Heart left ventricle (tissue), 16 donors: ENCODE measurements around the gene WDR33. TPM values are rescaled to one million over a fixed set of nuclear protein-coding genes. Genes with fewer than 3 reads are reported as not detected.
"Not testable (repeated sequence)": the region's sequence is repeated elsewhere in the genome, so short reads cannot be mapped to it uniquely, and the experiment has no call there.

ENCODE experiments used
- ATAC-seq, 4 donors: fragments of 200-7000 bp; cut with Tn5 transposase; one replicate each; pipeline ENCODE4 v1.9.1; 2020 to 2022; ENCODE audit warnings: moderate library complexity in 4 of 4, mild to moderate bottlenecking in 3 of 4, moderate number of reproducible peaks in 1 of 4
- DNase-seq, 5 donors: peaks; one replicate each; pipeline ENCODE4 v3.0.0-alpha.2; 2020
- H3K27ac ChIP-seq, 12 donors: fragments of 200-600 bp; sonication (generic) in 4 of 12; one replicate each; pipeline versions ENCODE4 v1.5.0 to v1.8.0; 2016 to 2022; ENCODE audit warnings: mild to moderate bottlenecking in 2 of 12
- H3K27me3 ChIP-seq, 9 donors: fragments of 200-600 bp; sonication (generic) in 2 of 9; one replicate each; pipeline versions ENCODE4 v1.5.1 to v1.8.0; 2016 to 2022; ENCODE audit warnings: mild to moderate bottlenecking in 3 of 9
- H3K36me3 ChIP-seq, 9 donors: fragments of 200-600 bp; sonication (generic) in 2 of 9; one replicate each; pipeline versions ENCODE4 v1.5.0 to v1.8.0; 2018 to 2022; ENCODE audit warnings: mild to moderate bottlenecking in 2 of 9
- H3K4me1 ChIP-seq, 12 donors: fragments of 200-600 bp; sonication (generic) in 4 of 12; one replicate each; pipeline versions ENCODE4 v1.5.0 to v1.8.0; 2016 to 2022; ENCODE audit warnings: mild to moderate bottlenecking in 3 of 12
- H3K4me3 ChIP-seq, 12 donors: fragments of 200-600 bp; sonication (generic) in 4 of 12; one replicate each; pipeline versions ENCODE4 v1.5.0 to v1.8.0; 2017 to 2022; ENCODE audit warnings: mild to moderate bottlenecking in 9 of 12, moderate library complexity in 4 of 12
- H3K9me3 ChIP-seq, 12 donors: fragments of 200-600 bp; sonication (generic) in 4 of 12; one replicate each; pipeline versions ENCODE4 v1.5.0 to v1.8.0; 2016 to 2022; ENCODE audit warnings: mild to moderate bottlenecking in 1 of 12
- POLR2A ChIP-seq, 2 donors: fragments of 450-650 bp; IDR thresholded peaks; one replicate each; pipeline ENCODE4 v1.6.1; 2017; ENCODE audit warnings: antibody characterized with exemption in 2 of 2, mild to moderate bottlenecking in 2 of 2, moderate library complexity in 2 of 2
- WGBS, 4 donors: extraction: QIAGEN DNeasy Blood & Tissue Kit in 2 of 4; methylation state at CpG; one replicate each; pipeline versions ENCODE4 v1.1.5 to v1.1.7; 2013 to 2018; 5-methylcytosine and 5-hydroxymethylcytosine counted together
- intact Hi-C, 10 donors: fragments of 100-400 bp; cut with DNase I; formaldehyde crosslinking; loops; one replicate each; pipeline versions ENCODE4 v1.11.1 to v1.14.2; 2022
- polyA plus RNA-seq, 2 donors: library from polyadenylated mRNA; stranded (reverse); fragments of 200-250 nt; gene quantifications; one replicate each; pipeline ENCODE4 v1.2.3, GENCODE V29; 2013
- total RNA-seq, 9 donors: library from RNA; depleted of rRNA in 2 of 9; stranded (reverse); fragments of >200 nt in 2 of 9; fragmentation: NEBNext Ultra II Directional in 3 of 9; extraction: Animal tissue kit (Norgen Biotek cat#: 25700) in 3 of 9; gene quantifications; one replicate each; pipeline versions ENCODE4 v1.1.0 to v1.2.4, GENCODE V29; 2016 to 2023
- TF ChIP-seq, protein P1 (sequence below), 12 donors: fragments of 200-600 bp; sonication (generic) in 4 of 12; IDR thresholded peaks; one replicate each; pipeline versions ENCODE4 v1.5.0 to v1.8.0; 2018 to 2022; ENCODE audit warnings: antibody characterized with exemption in 12 of 12, mild to moderate bottlenecking in 5 of 12
- donor health status: ischemic (EF 13 %, LVEDD 7.1; RV severe dilation, severe dysfunction).
- donor health status: healthy with polysubstance abuse.
- donor health status: DM: no; HTN: yes; CAD: no.
- donor health status: DM: no; HTN: no; CAD: no.
- donor health status: ischemic (EF 25% LVEDD 6.9; RV normal size, moderate dysfunction).
- donor health status: ischemic (EF 25% LVEDD 5.7; RV mildly dilated, moderate dysfunction).
- donor health status: healthy.
- donor health status: DM: yes; HTN: yes; CAD: no.
- donor health status: ischemic (EF 35%, LVEDD 5.7; RV mildly dilated, moderate dysfunction).
- donor health status: nonischemic (EF 11% LVEDD 7.7; RV severe dilation, severe dysfunction).
- donor health status: DM: yes; HTN: yes; CAD: no.
- donor health status: PGD.
- donor health status: ischemic (EF 29% LVEDD 5.4; RV normal size, mild dysfunction).
- donor health status: nonischemic (EF 23%, LVEDD 6.1; RV moderate dilation, normal function).

The WDR33 gene
- total and polyA plus RNA-seq, 11 donors = 15.4 to 49.9 (median 41.1) TPM

DNA sequence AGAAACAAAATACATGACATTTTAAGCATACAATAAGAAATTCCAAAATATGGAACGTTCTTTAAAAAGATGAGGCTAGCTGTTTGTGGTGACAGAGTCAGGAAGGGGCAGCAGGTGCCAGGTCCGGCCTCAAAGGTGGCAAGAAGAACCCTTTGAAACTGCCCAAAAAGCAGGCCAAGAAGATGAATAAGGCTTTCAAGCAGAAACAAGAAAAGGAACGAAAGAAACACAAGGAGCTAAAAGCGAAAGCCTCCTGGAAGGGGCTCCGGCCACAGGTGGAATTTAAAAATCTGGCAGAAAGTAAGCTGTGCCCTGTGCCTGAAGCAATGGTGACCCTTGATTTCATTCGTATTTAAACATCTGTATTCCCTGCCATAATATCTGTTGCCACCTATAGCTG lies 5.5 kb downstream of the WDR33 start:
- Histone ChIP-seq H3K4me1 (peaks cover 0 to 58% (median 49%) of the 10 kb centered on the region in 12 donors), H3K27ac (no peak overlapping the region), H3K27me3 (no peaks in the 10 kb centered on the region), H3K36me3 (peaks cover 0 to 4% (median 0%) of the 10 kb centered on the region in 9 donors), H3K9me3 (no peaks in the 10 kb centered on the region), H3K4me3 (no peak overlapping the region)
- ATAC-seq = no peak
- no peak for DNase-seq
- intact Hi-C loops = loop anchor here in 1 of 10 donors (10.0 kb wide), 1 partner anchor 211 kb away; no protein-coding TSS in a partner anchor
- TF ChIP-seq, protein P1, sequence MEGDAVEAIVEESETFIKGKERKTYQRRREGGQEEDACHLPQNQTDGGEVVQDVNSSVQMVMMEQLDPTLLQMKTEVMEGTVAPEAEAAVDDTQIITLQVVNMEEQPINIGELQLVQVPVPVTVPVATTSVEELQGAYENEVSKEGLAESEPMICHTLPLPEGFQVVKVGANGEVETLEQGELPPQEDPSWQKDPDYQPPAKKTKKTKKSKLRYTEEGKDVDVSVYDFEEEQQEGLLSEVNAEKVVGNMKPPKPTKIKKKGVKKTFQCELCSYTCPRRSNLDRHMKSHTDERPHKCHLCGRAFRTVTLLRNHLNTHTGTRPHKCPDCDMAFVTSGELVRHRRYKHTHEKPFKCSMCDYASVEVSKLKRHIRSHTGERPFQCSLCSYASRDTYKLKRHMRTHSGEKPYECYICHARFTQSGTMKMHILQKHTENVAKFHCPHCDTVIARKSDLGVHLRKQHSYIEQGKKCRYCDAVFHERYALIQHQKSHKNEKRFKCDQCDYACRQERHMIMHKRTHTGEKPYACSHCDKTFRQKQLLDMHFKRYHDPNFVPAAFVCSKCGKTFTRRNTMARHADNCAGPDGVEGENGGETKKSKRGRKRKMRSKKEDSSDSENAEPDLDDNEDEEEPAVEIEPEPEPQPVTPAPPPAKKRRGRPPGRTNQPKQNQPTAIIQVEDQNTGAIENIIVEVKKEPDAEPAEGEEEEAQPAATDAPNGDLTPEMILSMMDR (IDR thresholded peaks at IDR 0.05) = no peak
- no peak for TF ChIP-seq POLR2A (IDR thresholded peaks at IDR 0.05)
- WGBS, 4 donors = 72 to 84% (median 80%) methylated on average over 6 of the region's 6 CpGs

DNA sequence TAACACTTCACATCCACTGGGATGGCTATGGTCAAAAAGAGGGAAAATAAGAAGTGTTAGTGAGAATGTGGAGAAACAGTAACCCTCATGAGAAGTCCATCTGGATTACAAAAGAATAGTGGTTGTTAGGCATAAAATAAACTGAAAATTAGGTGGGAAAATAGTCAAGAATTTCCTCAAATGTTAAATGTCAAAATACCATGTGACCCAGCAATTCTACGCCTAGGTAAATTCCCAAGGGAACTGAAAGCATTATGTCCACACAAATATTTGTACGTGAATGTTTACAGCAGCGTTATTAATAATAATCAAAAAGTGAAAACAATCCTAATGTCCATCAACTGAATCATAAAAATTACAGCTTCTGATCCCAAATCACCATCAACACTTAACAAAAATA lies 11.0 kb downstream of the WDR33 start:
- H3K36me3 ChIP-seq = peaks cover 0 to 10% (median 0%) of the 10 kb centered on the region in 9 donors
- intact Hi-C loops = loop anchor here in 1 of 10 donors (10.0 kb wide), 1 partner anchor 205 kb away; no protein-coding TSS in a partner anchor
- no peaks in the 10 kb centered on the region for H3K9me3 ChIP-seq
- TF ChIP-seq POLR2A (IDR thresholded peaks at IDR 0.05) = no peak
- TF ChIP-seq, protein P1 (IDR thresholded peaks at IDR 0.05) = no peak
- no peak overlapping the region for H3K4me3 ChIP-seq
- H3K4me1 ChIP-seq = peaks cover 0 to 57% (median 18%) of the 10 kb centered on the region in 12 donors
- no peak for ATAC-seq
- H3K27me3 ChIP-seq = no peaks in the 10 kb centered on the region
- H3K27ac ChIP-seq = no peak overlapping the region
- DNase-seq = no peak
- WGBS, 4 donors = 76 to 93% (median 89%) methylated on average over 3 of the region's 3 CpGs

DNA sequence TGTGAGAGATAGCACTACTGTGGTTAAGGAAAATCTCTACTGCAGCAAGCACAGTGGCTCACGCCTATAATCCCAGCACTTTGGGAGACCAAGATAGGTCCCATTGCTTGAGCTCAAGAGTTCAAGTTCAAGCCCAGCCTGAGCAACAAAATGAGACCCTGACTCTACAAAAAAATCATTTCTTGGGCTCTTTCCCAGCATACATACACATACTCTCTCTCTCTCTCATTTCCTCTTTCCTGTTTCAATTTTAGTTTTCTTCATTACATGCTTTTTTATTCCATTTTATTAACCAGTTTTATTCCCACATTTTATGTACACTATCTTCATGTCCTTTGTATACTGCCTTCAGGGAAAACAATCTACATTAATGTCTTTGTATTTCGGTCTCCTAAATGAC lies 14.6 kb downstream of the WDR33 start:
- Histone ChIP-seq H3K27me3 (no peaks in the 10 kb centered on the region), H3K27ac (no peak overlapping the region), H3K9me3 (no peaks in the 10 kb centered on the region), H3K4me1 (peaks cover 0 to 60% (median 12%) of the 10 kb centered on the region in 12 donors), H3K4me3 (no peak overlapping the region), H3K36me3 (peaks cover 0 to 10% (median 0%) of the 10 kb centered on the region in 9 donors)
- intact Hi-C loops = no loop called here
- no peak for TF ChIP-seq POLR2A (IDR thresholded peaks at IDR 0.05)
- TF ChIP-seq, protein P1 (IDR thresholded peaks at IDR 0.05) = no peak
- 77 to 97% (median 88%) methylated on average over 2 of the region's 2 CpGs for WGBS, 4 donors
- ATAC-seq (no peak), DNase-seq (no peak)

DNA sequence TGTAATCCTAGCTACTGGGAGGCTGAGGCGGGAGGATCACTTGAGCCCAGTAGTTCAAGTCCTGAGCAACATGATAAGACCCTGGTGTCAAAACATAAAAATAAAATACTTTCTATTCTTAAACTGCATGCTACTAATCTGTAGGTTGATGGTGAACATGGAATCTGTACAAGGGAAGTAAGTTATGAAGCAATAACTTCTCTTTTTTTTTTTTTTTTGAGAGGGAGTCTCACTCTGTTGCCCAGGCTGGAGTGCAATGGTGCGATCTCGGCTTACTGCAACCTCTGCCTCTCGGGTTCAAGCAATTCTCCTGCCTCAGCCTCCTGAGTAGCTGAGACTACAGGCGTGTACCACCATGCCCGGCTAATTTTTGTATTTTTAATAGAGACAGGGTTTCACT lies 16.1 kb downstream of the WDR33 start:
- WGBS, 4 donors = 86 to 94% (median 91%) methylated on average over 6 of the region's 6 CpGs

DNA sequence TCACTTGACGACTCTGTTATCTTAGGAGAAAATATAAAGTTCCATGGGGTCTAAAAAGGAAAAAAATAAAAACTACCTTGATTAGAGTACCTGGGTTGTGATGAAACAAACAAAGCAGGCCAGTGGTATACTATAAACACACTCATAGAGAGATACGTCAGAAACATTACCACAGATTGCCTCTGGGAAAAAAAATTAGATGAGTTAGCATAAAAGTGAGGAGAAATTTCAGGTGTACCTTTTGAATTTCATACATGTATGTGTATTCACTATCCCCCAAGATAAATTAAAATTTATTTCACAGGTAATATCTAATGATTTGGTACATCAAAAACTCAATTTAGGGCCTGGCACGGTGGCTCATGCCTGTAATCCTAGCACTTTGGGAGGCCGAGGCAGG lies 18.2 kb downstream of the WDR33 start:
- H3K4me1 ChIP-seq = peaks cover 0 to 39% (median 9%) of the 10 kb centered on the region in 12 donors
- H3K4me3 ChIP-seq = no peak overlapping the region
- no peak overlapping the region for H3K27ac ChIP-seq
- H3K9me3 ChIP-seq = no peaks in the 10 kb centered on the region
- WGBS, 4 donors = 86 to 89% (median 87%) methylated on average over 4 of the region's 4 CpGs
- TF ChIP-seq, protein P1 (IDR thresholded peaks at IDR 0.05) = no peak
- TF ChIP-seq POLR2A (IDR thresholded peaks at IDR 0.05) = no peak
- intact Hi-C loops = no loop called here
- H3K36me3 ChIP-seq = no peaks in the 10 kb centered on the region
- H3K27me3 ChIP-seq = no peaks in the 10 kb centered on the region
- ATAC-seq = no peak
- no peak for DNase-seq

More for the DNA sequence above, 16.1 kb downstream of the WDR33 start:
- H3K27ac ChIP-seq, DNase-seq, H3K9me3 ChIP-seq, H3K4me3 ChIP-seq, H3K27me3 ChIP-seq, H3K36me3 ChIP-seq, intact Hi-C loops, ATAC-seq: not testable (repeated sequence)
- H3K4me1 ChIP-seq = peaks cover 0 to 60% (median 15%) of the 10 kb centered on the region in 12 donors
